GM12865 (cell line): ENCODE measurements around the gene TRIM31.

Source experiments
- DNase-seq: peaks from one replicate; pipeline ENCODE4 v3.0.0; 2010; ENCODE audit warnings: low read depth
- H3K4me3 ChIP-seq: 2 replicates; pipeline ENCODE4 v1.5.1; 2011; ENCODE audit warnings: mild to moderate bottlenecking, low read depth, low read length, control low read depth
- CTCF ChIP-seq: IDR thresholded peaks from 2 replicates; pipeline ENCODE4 v1.5.1; 2011; ENCODE audit warnings: low read length, control low read depth, low read depth, inconsistent platforms; ENCODE audit not compliant: insufficient read depth; ENCODE audit errors: missing control alignments

Gene TRIM31

GRCh38 chr6:30157999-30158398, 45.1 kb upstream of the TRIM31 start:
- no peak overlapping the region for H3K4me3 ChIP-seq
- TF ChIP-seq CTCF = no peak
- no peak for DNase-seq

GRCh38 chr6:30157581-30157980, 44.7 kb upstream of the TRIM31 start:
- no peak for TF ChIP-seq CTCF
- DNase-seq = no peak
- no peak overlapping the region for H3K4me3 ChIP-seq

GRCh38 chr6:30156774-30157173, 43.9 kb upstream of the TRIM31 start:
- no peak for TF ChIP-seq CTCF
- H3K4me3 ChIP-seq = no peak overlapping the region

GRCh38 chr6:30156262-30156599, 43.3 kb upstream of the TRIM31 start:
- no peak for DNase-seq
- H3K4me3 ChIP-seq = no peak overlapping the region
- TF ChIP-seq CTCF = no peak

More at GRCh38 chr6:30156774-30157173, 43.9 kb upstream of the TRIM31 start:
- DNase-seq = no peak

GRCh38 chr6:30155520-30156261, 42.8 kb upstream of the TRIM31 start:
- TF ChIP-seq CTCF = no peak
- DNase-seq = no peak
- no peak overlapping the region for H3K4me3 ChIP-seq

GRCh38 chr6:30154709-30155519, 42.0 kb upstream of the TRIM31 start:
- no peak overlapping the region for H3K4me3 ChIP-seq
- DNase-seq = no peak
- no peak for TF ChIP-seq CTCF
